COR-L47 (cell line): Measurements from ENCODE around the gene GNE.
"Not testable (repeated sequence)": the region's sequence is repeated elsewhere in the genome, so short reads cannot be mapped to it uniquely, and the experiment has no call there.

Experiments used
- DNase-seq: peaks from one replicate; lab custom pipeline; 2025; lab: John Stamatoyannopoulos, UW

Gene GNE

DNA sequence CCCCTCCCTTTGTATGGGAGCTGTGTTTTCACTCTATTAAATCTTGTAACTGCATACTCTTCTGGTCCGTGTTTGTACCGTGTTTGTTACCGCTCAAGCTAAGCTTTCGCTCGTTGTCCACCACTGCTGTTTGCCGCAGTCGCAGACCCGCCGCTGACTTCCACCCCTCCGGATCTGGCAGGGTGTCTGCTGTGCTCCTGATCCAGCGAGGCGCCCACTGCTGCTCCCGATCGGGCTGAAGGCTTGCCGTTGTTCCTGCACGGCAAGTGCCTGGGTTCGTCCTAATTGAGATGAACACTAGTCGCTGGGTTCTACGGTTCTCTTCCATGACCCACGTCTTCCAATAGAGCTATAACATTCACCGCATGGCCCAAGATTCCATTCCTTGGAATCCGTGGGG is 6.6 kb upstream of the GNE start:
- no peak for DNase-seq

GRCh38 chr9:36263683-36264082 is 5.4 kb upstream of the GNE start:
- peak; percentile 77 for DNase-seq

DNA sequence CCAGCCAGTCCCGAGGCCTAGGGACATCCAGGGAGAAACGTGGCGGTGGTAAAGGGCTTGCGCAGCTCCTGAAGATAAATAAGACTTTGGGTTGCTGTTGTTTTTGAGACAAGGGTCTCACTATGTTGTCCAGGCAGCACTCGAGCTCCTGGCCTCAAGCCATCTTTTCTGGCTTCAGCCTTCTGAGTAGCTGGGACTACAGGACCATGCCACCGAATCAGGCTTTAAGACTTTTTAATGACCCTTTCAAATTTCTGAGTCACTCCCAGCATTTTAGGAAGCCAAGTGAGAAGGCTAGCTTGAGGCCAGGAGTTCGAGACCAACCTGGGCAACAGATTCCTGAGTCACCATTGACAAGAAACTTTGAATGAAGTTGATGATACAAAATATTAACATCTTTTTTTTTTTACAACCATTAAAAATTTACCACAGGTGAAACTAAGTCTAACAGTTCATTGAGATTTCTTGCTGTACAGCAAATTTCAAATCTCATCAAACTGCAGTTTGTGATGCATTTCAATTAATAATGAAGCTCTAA is 817 bp upstream of the GNE start:
- no peak for DNase-seq

GRCh38 chr9:36251428-36251827 is 6.8 kb downstream of the GNE start:
- DNase-seq: no peak

GRCh38 chr9:36250079-36250478 is 8.2 kb downstream of the GNE start:
- no peak for DNase-seq

- no peak for DNase-seq
Measured at GRCh38 chr9:36249189-36249588, 9.1 kb downstream of the GNE start.

- DNase-seq: peak; percentile 9
Measured at GRCh38 chr9:36248061-36248460, 10.2 kb downstream of the GNE start.

GRCh38 chr9:36247356-36247755 is 10.9 kb downstream of the GNE start:
- DNase-seq: no peak

- DNase-seq: no peak
Measured at GRCh38 chr9:36245906-36246305, 12.3 kb downstream of the GNE start.

DNA sequence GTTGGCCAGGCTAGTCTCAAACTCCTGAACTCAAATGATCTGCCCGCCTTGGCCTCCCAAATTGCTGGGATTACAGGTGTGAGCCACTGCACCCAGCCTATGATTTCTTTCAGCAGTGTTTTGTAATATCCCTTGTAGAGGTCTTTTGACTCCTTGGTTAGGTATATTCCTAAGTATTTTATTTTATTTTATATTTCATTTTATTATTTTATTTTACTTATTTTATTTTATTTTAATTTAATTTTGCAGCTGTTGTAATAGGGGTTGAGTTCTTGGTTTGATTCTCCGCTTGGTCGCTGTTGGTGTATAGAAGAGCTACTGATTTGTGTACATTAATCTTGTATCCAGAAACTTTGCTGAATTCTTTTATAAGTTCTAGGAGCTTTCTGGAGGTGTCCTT is 18.6 kb downstream of the GNE start:
- DNase-seq: not testable (repeated sequence)

- not testable (repeated sequence) for DNase-seq
Measured at GRCh38 chr9:36239205-36239604, 19.0 kb downstream of the GNE start.

DNA sequence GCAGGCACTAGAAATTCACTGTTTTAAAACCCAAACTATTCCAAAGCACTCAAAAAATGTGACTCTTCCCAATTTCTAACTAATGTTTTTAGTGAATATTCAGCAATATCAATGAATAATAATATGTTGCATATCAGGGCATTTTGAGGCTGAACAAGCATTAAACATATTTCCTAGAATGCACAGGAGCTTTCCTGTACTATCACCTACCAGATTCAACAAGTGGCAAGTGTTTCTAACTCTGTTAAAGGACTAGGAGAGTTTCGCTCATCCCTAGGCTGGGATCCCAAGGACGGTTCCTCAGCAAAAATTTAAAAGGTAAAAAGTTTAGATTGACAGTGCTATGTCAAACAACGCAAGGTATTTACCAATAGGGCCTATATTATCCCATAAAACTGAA is 21.0 kb downstream of the GNE start:
- DNase-seq: no peak

- DNase-seq: no peak
Measured at GRCh38 chr9:36222449-36222848, 35.8 kb downstream of the GNE start.

DNA sequence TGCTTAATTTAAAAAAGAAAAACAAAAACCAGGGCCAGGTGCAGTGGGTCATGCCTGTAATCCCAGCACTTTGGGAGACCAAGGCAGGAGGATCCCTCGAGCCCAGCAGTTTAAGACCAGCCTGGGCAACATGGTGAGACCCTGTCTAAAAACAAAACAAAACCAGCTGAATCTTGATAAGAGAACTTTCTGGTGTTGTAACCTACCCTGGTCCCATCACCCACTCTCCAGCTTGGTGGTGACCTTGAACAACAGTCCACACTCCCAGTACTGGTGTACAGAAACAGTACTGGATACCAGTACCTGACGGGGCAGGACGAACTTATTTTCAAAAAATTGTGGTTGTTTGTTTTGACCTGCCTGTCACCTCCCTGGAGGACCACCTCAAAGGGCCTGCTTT is 36.6 kb downstream of the GNE start:
- no peak for DNase-seq

DNA sequence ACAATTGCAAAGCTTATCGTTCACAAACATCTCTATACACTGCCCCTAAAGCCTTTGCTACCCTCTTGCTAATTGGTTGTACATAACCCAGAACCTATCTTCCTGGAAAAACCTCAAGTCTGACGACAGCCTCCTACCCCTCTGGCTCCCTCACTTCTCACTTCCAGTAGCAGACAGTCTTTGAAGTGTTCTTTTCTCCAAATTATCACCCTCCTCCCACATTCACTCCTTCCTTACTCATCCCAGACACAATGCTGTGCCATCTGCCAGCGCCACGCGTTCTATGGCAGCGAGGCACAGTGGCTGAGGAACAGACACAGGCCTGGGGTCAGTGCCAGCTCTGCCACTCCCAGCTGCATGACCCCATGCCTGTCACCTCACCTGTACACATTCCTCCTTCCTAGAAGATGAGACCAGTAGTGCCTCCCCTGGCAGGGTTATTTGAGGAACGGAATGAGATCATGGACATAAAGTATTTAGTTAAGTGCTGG is 39.8 kb downstream of the GNE start:
- DNase-seq: no peak

GRCh38 chr9:36218011-36218410 is 40.2 kb downstream of the GNE start:
- DNase-seq: peak; percentile 38

- no peak for DNase-seq
Measured at GRCh38 chr9:36217256-36217968, 40.8 kb downstream of the GNE start.

DNA sequence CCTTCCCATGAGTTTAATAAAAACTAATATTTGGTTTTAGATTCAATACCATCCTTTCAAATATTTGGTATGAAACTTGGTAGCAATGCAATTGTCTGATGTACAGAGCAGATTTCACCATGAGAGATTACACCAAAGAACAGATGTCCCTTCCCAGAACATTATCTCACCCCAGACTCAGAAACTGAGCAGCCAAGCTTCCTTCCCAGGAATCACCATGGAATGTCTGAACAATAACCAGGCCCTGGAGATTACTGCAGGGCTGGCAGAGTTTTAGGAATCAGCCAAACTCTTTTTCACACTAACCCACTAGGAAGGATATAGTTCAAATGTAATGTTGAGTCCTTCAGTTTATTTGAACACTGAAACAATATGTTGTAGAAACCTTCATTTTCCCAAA is 43.7 kb downstream of the GNE start:
- no peak for DNase-seq

DNA sequence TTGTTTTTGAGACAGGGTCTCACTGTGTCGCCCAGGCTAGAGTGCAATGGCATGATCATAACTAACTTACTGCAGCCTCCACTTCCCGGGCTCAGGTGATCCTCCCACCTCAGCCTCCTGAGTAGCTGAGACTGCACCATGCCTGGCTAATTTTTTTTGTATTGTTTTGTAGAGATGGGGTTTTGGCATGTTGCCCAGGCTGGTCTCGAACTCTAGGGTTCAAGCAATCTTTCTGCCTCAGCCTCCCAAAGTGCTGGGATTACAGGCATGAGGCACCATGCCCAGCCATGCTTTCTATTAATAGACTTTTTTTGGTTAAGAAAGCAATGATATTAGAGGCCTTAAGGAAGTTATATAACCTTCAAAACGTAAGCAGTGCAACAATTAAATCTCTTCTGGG is 44.3 kb downstream of the GNE start:
- no peak for DNase-seq

DNA sequence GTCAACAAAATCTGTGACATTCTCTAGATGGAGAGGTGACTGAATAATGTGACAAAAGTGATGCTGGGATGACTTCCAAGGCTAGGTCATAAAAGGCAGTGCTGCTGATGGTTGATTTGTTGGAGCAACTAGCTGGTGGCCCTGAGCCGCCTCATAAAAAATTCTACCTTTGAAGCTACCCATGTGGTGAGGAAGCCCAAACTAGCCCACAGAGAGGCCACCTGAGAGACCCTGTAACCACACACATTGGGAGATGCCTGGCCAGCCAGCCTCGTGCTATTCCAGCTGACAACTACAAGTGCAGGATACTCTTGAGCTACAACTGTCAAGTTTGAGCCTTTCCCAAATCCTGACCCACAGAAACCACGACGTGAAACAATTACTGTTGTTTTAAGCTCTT is 44.9 kb downstream of the GNE start:
- DNase-seq: no peak

- DNase-seq: no peak
Measured at GRCh38 chr9:36211510-36211909, 46.7 kb downstream of the GNE start.

- no peak for DNase-seq
Measured at GRCh38 chr9:36210722-36211121, 47.5 kb downstream of the GNE start.

DNA sequence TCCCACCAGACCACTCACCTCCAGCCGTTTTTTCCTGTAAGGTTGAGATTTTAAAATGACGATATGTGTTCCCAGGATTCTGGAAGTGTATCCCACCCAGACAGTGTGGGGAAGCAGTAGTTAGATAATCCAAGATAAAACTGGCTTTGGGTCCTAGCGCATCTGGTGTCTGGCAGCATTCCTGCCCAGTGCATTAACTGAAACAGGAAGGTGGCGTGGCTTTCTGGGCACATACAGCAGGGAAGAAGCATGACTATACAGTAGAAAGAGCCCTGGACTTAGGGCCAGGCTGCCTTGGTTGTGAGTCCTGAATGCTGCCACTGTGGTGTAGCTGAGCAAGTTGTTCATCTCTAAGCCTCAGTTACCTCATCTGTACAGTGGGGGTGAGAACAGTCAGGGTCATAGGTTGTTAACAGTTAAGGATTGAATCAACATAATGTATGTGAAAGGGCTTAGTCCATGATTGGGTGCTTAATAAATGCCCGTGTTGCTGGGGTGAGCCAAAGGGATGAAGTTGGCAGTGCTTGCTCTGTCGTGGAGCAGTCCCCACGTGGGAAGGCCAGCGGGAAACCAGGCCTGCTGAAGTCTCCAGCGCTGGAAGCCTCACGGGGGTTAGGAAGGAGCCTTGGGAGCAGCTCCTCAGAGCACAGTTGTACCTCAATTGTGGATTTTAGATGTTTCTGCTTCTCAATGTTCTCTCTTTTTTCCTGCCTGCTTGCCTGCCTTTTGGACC is 49.6 kb downstream of the GNE start:
- DNase-seq: no peak
